H1 (cell line): ENCODE data around the gene PRSS12. TPM values are rescaled to one million over a fixed set of nuclear protein-coding genes. Genes with fewer than 3 reads are reported as not detected.

Experiments
- CTCF ChIA-PET: fragments of 300-600 bp; sonication (Branson Sonifier 250); formaldehyde crosslinking; loops from one replicate; lab custom pipeline; 2021; ENCODE audit not compliant: partially characterized antibody; lab: Charles Lee
- POLR2A ChIA-PET: fragments of 300-600 bp; sonication (Branson Sonifier 250); formaldehyde crosslinking; loops from one replicate; lab custom pipeline; 2021; ENCODE audit warnings: inconsistent platforms; ENCODE audit not compliant: partially characterized antibody; lab: Charles Lee
- DNase-seq, 2 experiments: peaks; one replicate each; pipeline versions ENCODE4 v3.0.0 to v3.0.0-alpha.2; 2010 to 2022; ENCODE audit warnings: low spot score in 2 of 2, low read depth in 1 of 2, mixed read lengths in 1 of 2
- FAIRE-seq: peaks from 2 replicates; lab custom pipeline; 2011; peaks lifted over from hg19 to GRCh38; lab: Jason Lieb, UNC
- H2AFZ ChIP-seq: 2 replicates; pipeline ENCODE4 v1.8.1; 2012; ENCODE audit warnings: low read length, inconsistent platforms
- H2AK5ac ChIP-seq: 2 replicates; pipeline ENCODE4 v1.6.1; 2013; ENCODE audit warnings: low read depth, low read length
- H2BK120ac ChIP-seq: replicated peaks from 2 replicates; pipeline ENCODE3; 2013; ENCODE audit warnings: low read depth, low read length, inconsistent platforms
- H2BK12ac ChIP-seq: 2 replicates; pipeline ENCODE4 v1.6.1; 2013; ENCODE audit warnings: low read depth, low read length
- H2BK15ac ChIP-seq: 2 replicates; pipeline ENCODE4 v1.6.1; 2013; ENCODE audit warnings: low read length
- H2BK20ac ChIP-seq: 2 replicates; pipeline ENCODE4 v1.6.1; 2013; ENCODE audit warnings: low read length
- H2BK5ac ChIP-seq: 2 replicates; pipeline ENCODE4 v1.6.1; 2013; ENCODE audit warnings: low read depth, low read length
- H3K14ac ChIP-seq: 2 replicates; pipeline ENCODE4 v1.6.1; 2013; ENCODE audit warnings: inconsistent platforms; ENCODE audit not compliant: insufficient read length
- H3K18ac ChIP-seq: 2 replicates; pipeline ENCODE4 v1.6.1; 2013; ENCODE audit warnings: low read length; ENCODE audit errors: extremely low read depth
- H3K23ac ChIP-seq: 2 replicates; pipeline ENCODE4 v1.6.1; 2013; ENCODE audit warnings: inconsistent platforms; ENCODE audit not compliant: insufficient read length
- H3K23me2 ChIP-seq: 2 replicates; pipeline ENCODE4 v1.6.1; 2013; ENCODE audit warnings: low read depth, low read length
- H3K27ac ChIP-seq: 2 replicates; pipeline ENCODE4 v1.6.1; 2011; ENCODE audit warnings: low read depth, low read length, inconsistent platforms
- H3K27me3 ChIP-seq, 4 experiments: replicated peaks in 1 of 4; 1 replicate in 1 of 4; 2 replicates in 3 of 4; pipeline versions ENCODE4 v1.6.1 to v1.8.1; 2011 to 2013; ENCODE audit warnings: low read length in 3 of 4, mild to moderate bottlenecking in 3 of 4, inconsistent platforms in 2 of 4, mixed read lengths in 2 of 4, moderate library complexity in 1 of 4; ENCODE audit not compliant: control insufficient read depth in 3 of 4, insufficient read depth in 3 of 4; ENCODE audit errors: extremely low read depth in 1 of 4
- H3K36me3 ChIP-seq, 4 experiments: 2 replicates each; pipeline versions ENCODE4 v1.6.1 to v1.8.1; 2011 to 2013; ENCODE audit warnings: mild to moderate bottlenecking in 4 of 4, low read length in 3 of 4, moderate library complexity in 2 of 4, control low read depth in 1 of 4, inconsistent platforms in 1 of 4; ENCODE audit not compliant: insufficient read depth in 4 of 4, control insufficient read depth in 2 of 4
- H3K4ac ChIP-seq: replicated peaks from 2 replicates; pipeline ENCODE3; 2013; ENCODE audit warnings: low read length, low read depth, mixed read lengths, inconsistent platforms; ENCODE audit not compliant: insufficient read length
- H3K4me1 ChIP-seq, 4 experiments: replicated peaks in 1 of 4; 1 replicate in 1 of 4; 2 replicates in 3 of 4; pipeline versions ENCODE4 v1.6.1 to v1.8.1; 2011 to 2013; ENCODE audit warnings: low read length in 3 of 4, inconsistent platforms in 2 of 4, mixed read lengths in 1 of 4; ENCODE audit not compliant: insufficient read depth in 4 of 4, control insufficient read depth in 3 of 4
- H3K4me2 ChIP-seq, 2 experiments: 2 replicates each; pipeline versions ENCODE4 v1.6.1 to v1.8.1; 2011 to 2013; ENCODE audit warnings: low read depth in 2 of 2, low read length in 2 of 2, control low read depth in 1 of 2, inconsistent platforms in 1 of 2, mild to moderate bottlenecking in 1 of 2; ENCODE audit not compliant: insufficient read depth in 1 of 2
- H3K4me3 ChIP-seq, 4 experiments: fragments of 200-600, 300-600 bp in 1 of 4; sonication (generic), shearing (Covaris generic), sonication (Bioruptor Twin) in 1 of 4; 2 replicates each; pipeline versions ENCODE4 v1.5.1 to v1.8.1; 2011 to 2016; ENCODE audit warnings: low read length in 4 of 4, low read depth in 3 of 4, control low read depth in 2 of 4, inconsistent platforms in 2 of 4, mild to moderate bottlenecking in 2 of 4, mixed read lengths in 1 of 4, moderate library complexity in 1 of 4; ENCODE audit not compliant: insufficient read depth in 2 of 4; ENCODE audit errors: extremely low read depth in 1 of 4
- H3K56ac ChIP-seq: replicated peaks from 2 replicates; pipeline ENCODE3; 2013; ENCODE audit warnings: low read depth, mild to moderate bottlenecking, mixed read lengths, low read length, inconsistent platforms; ENCODE audit not compliant: insufficient read length
- H3K79me1 ChIP-seq: 2 replicates; pipeline ENCODE4 v1.6.1; 2013; ENCODE audit warnings: low read depth, low read length, control low read depth
- H3K79me2 ChIP-seq, 2 experiments: 2 replicates each; pipeline versions ENCODE4 v1.6.1 to v1.8.1; 2012 to 2013; ENCODE audit warnings: low read length in 2 of 2, mild to moderate bottlenecking in 2 of 2, inconsistent platforms in 1 of 2; ENCODE audit not compliant: insufficient read depth in 2 of 2, control insufficient read depth in 1 of 2
- H3K9ac ChIP-seq, 4 experiments: replicated peaks in 1 of 4; 1 replicate in 1 of 4; 2 replicates in 3 of 4; pipeline versions ENCODE4 v1.6.1 to v1.8.1; 2011 to 2013; ENCODE audit warnings: low read depth in 3 of 4, low read length in 3 of 4, control low read depth in 2 of 4, mild to moderate bottlenecking in 2 of 4, moderate library complexity in 2 of 4, inconsistent platforms in 1 of 4; ENCODE audit errors: extremely low read depth in 1 of 4
- H3K9me3 ChIP-seq, 2 experiments: 2 replicates each; pipeline versions ENCODE4 v1.6.1 to v1.8.1; 2012 to 2013; ENCODE audit warnings: mild to moderate bottlenecking in 2 of 2, moderate library complexity in 2 of 2, control low read depth in 1 of 2, inconsistent platforms in 1 of 2, low read depth in 1 of 2, low read length in 1 of 2, mixed read lengths in 1 of 2; ENCODE audit not compliant: insufficient read depth in 2 of 2
- H4K20me1 ChIP-seq, 2 experiments: replicated peaks in 1 of 2; 2 replicates each; pipeline versions ENCODE3 to v1.8.1; 2011 to 2013; ENCODE audit warnings: inconsistent platforms in 2 of 2, low read length in 2 of 2, mild to moderate bottlenecking in 1 of 2; ENCODE audit not compliant: insufficient read depth in 2 of 2, control insufficient read depth in 1 of 2
- H4K5ac ChIP-seq: 2 replicates; pipeline ENCODE4 v1.6.1; 2013; ENCODE audit warnings: low read length, low read depth, mixed read lengths, inconsistent platforms; ENCODE audit not compliant: insufficient read length
- H4K8ac ChIP-seq: 2 replicates; pipeline ENCODE4 v1.8.0; 2013; ENCODE audit warnings: mild to moderate bottlenecking, moderate library complexity, low read length, inconsistent platforms; ENCODE audit not compliant: insufficient read depth; ENCODE audit errors: extremely low read depth
- H4K91ac ChIP-seq: replicated peaks from 2 replicates; pipeline ENCODE3; 2013; ENCODE audit warnings: low read length, mixed read lengths, inconsistent platforms; ENCODE audit not compliant: insufficient read length
- ASH2L ChIP-seq: fragments of 200-600, 300-600 bp; sonication (generic); IDR thresholded peaks from one replicate; pipeline ENCODE4 v1.7.1; 2017; ENCODE audit warnings: low read length
- EZH2 ChIP-seq: fragments of 200-600 bp; sonication (generic); IDR thresholded peaks from 2 replicates; pipeline ENCODE4 v1.7.1; 2012; ENCODE audit warnings: low read depth, mild to moderate bottlenecking, moderate library complexity, low read length, inconsistent platforms; ENCODE audit not compliant: severe bottlenecking
- JUND ChIP-seq: IDR thresholded peaks from 2 replicates; pipeline ENCODE4 v1.6.1; 2011; ENCODE audit warnings: mild to moderate bottlenecking, improper control_type of control experiment, low read length
- KDM1A ChIP-seq: fragments of 200-600, 300-600 bp; sonication (generic); IDR thresholded peaks from 2 replicates; pipeline ENCODE4 v1.7.1; 2016; ENCODE audit warnings: mild to moderate bottlenecking, low read length, borderline replicate concordance
- RAD21 ChIP-seq, 2 experiments: IDR thresholded peaks in 1 of 2; conservative IDR thresholded peaks in 1 of 2; 2 replicates each; pipeline ENCODE4 v1.6.1; 2011; ENCODE audit warnings: low read depth in 2 of 2, low read length in 2 of 2, improper control_type of control experiment in 1 of 2, inconsistent platforms in 1 of 2, mild to moderate bottlenecking in 1 of 2, moderate library complexity in 1 of 2
- RFX5 ChIP-seq: IDR thresholded peaks from 2 replicates; pipeline ENCODE4 v1.6.1; 2011; ENCODE audit warnings: low read depth, low read length, improper control_type of control experiment, borderline replicate concordance
- SIRT6 ChIP-seq: IDR thresholded peaks from one replicate; pipeline ENCODE4 v1.7.1; 2012; ENCODE audit warnings: low read length, inconsistent platforms
- SP1 ChIP-seq: IDR thresholded peaks from 2 replicates; pipeline ENCODE4 v1.6.1; 2011; ENCODE audit warnings: low read depth, low read length
- TAF7 ChIP-seq: optimal IDR thresholded peaks from 2 replicates; pipeline ENCODE3; 2011; ENCODE audit warnings: low read depth, mild to moderate bottlenecking, inconsistent platforms, low read length, moderate library complexity, borderline replicate concordance
- TBP ChIP-seq: IDR thresholded peaks from 2 replicates; pipeline ENCODE4 v1.6.1; 2011; ENCODE audit warnings: low read depth, low read length, improper control_type of control experiment
- WGBS, 2 experiments: shearing (Covaris generic) in 1 of 2; methylation state at CpG; one replicate each; pipeline versions ENCODE4 v1.1.6 to v1.1.7; 2013 to 2015; ENCODE audit warnings: low lambda C conversion rate in 2 of 2, mixed read lengths in 2 of 2, inconsistent platforms in 1 of 2, low coverage in 1 of 2, missing lambda C conversion rate in 1 of 2; ENCODE audit not compliant: insufficient replicate concordance in 2 of 2, insufficient coverage in 1 of 2, insufficient read length in 1 of 2; ENCODE audit errors: extremely low coverage in 1 of 2, missing lambda C conversion rate in 1 of 2; 5-methylcytosine and 5-hydroxymethylcytosine counted together
- polyA plus RNA-seq, 7 experiments: library from polyadenylated mRNA; depleted of rRNA in 3 of 7; stranded (reverse) in 5 of 7; unstranded in 2 of 7; fragments of >200 nt in 5 of 7; fragments of 200-250 nt in 2 of 7; gene quantifications; 1 replicate in 5 of 7; 2 replicates in 1 of 7; 4 replicates in 1 of 7; pipeline versions ENCODE4 v1.2.1 to v1.2.3, GENCODE V29; 2011 to 2013; ENCODE audit warnings: missing spikeins in 2 of 7, mixed read lengths in 2 of 7
- total RNA-seq: library from RNA; stranded (reverse); fragmentation: NEBNext Ultra II Directional; extraction: Animal tissue kit (Norgen Biotek cat#: 25700); gene quantifications from 2 replicates; pipeline ENCODE4 v1.2.1, GENCODE V29; 2021
- TF ChIP-seq, protein P1 (sequence below), 3 experiments: IDR thresholded peaks; 1 replicate in 2 of 3; 2 replicates in 1 of 3; pipeline versions ENCODE4 v1.5.1 to v1.6.1; 2011; ENCODE audit warnings: low read length in 3 of 3, mild to moderate bottlenecking in 3 of 3, inconsistent platforms in 2 of 3, low read depth in 1 of 3, moderate library complexity in 1 of 3; ENCODE audit not compliant: insufficient read depth in 1 of 3; ENCODE audit errors: control extremely low read depth in 1 of 3

Gene PRSS12
- total and polyA plus RNA-seq, 2 of the 8 experiments (the other 6 are each of a cell fraction or from before 2014, with no cell fraction given) = 2.6 to 9.3 TPM

DNA sequence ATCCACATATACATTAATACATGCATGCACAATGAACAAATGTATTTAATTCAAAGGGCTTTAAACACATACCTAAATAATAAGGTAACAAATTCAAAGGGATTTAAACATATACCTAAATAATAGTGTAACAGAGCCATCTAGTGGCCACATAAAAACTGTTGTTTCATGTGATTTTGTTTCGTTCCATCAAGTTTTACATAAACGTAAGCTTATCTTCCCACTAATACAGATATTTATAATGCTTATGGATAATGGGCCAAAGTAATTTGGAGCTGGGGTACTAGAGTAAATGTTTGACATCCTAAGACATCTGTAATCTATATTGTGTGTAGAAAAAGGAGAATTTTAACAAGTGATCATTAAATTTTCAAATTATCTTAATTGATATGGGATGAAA is 82.3 kb downstream of the PRSS12 start:
- Histone ChIP-seq H3K79me2 (no peaks in the 10 kb centered on the region), H2AK5ac (no peak overlapping the region), H2BK12ac (no peak overlapping the region), H2BK20ac (no peak overlapping the region), H3K23ac (no peak overlapping the region), H4K20me1 (no peaks in the 10 kb centered on the region), H4K5ac (no peak overlapping the region), H2BK120ac (no peak overlapping the region), H4K91ac (no peak overlapping the region), H4K8ac (no peak overlapping the region), H2BK15ac (no peak overlapping the region), H3K56ac (no peak overlapping the region), H2AFZ (no peak overlapping the region), H3K14ac (no peak overlapping the region), H3K4ac (no peak overlapping the region), H3K79me1 (no peaks in the 10 kb centered on the region), H3K4me2 (no peak overlapping the region), H3K36me3 (no peaks in the 10 kb centered on the region), H3K4me3 (no peak overlapping the region), H3K9ac (no peak overlapping the region), H3K4me1 (no peaks in the 10 kb centered on the region), H3K9me3 (no peaks in the 10 kb centered on the region; a peak in 2 of 4 replicates), H3K27ac (no peak overlapping the region), H3K18ac (no peak overlapping the region), H3K27me3 (no peaks in the 10 kb centered on the region), H3K23me2 (no peaks in the 10 kb centered on the region; the same call in 1 of the 2 replicates), H2BK5ac (no peak overlapping the region)
- 63% methylated on average over 2 of the region's 2 CpGs; no CpG with 5 or more reads in 1 of the 2 experiments for WGBS, 2 experiments
- ChIA-PET CTCF (interaction anchor here (0.6 to 1.8 kb wide), 13 partner anchors 9 to 1138 kb away, joined by 3 to 9 read pairs (median 3); no protein-coding TSS in a partner anchor), POLR2A (no interaction called here)
- DNase-seq (no peak), FAIRE-seq (peak; percentile 39)
- TF ChIP-seq SP1 (no peak), ASH2L (no peak), SIRT6 (no peak), KDM1A (no peak), EZH2 (no peak), RAD21 (IDR thresholded peaks at IDR 0.05 in 1 of 2, conservative IDR thresholded peaks at IDR 0.05 in 1 of 2; ENCODE audit: low read depth in 2 of 2, low read length in 2 of 2) (peak in 1 of 2 experiments; percentile 56), RFX5 (no peak), TBP (no peak), JUND (no peak), TAF7 (no peak)
- TF ChIP-seq, protein P1, sequence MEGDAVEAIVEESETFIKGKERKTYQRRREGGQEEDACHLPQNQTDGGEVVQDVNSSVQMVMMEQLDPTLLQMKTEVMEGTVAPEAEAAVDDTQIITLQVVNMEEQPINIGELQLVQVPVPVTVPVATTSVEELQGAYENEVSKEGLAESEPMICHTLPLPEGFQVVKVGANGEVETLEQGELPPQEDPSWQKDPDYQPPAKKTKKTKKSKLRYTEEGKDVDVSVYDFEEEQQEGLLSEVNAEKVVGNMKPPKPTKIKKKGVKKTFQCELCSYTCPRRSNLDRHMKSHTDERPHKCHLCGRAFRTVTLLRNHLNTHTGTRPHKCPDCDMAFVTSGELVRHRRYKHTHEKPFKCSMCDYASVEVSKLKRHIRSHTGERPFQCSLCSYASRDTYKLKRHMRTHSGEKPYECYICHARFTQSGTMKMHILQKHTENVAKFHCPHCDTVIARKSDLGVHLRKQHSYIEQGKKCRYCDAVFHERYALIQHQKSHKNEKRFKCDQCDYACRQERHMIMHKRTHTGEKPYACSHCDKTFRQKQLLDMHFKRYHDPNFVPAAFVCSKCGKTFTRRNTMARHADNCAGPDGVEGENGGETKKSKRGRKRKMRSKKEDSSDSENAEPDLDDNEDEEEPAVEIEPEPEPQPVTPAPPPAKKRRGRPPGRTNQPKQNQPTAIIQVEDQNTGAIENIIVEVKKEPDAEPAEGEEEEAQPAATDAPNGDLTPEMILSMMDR (IDR thresholded peaks at IDR 0.05; ENCODE audit: control extremely low read depth in 1 of 3, insufficient read depth in 1 of 3, low read depth in 1 of 3, low read length in 3 of 3) = peak in 2 of 3 experiments; percentile 9 to 45; a peak in 2 of 4 replicates
